Spleen (tissue), 11 donors: ENCODE measurements around the gene FAM222A. TPM values are rescaled to one million over a fixed set of nuclear protein-coding genes. Genes with fewer than 3 reads are reported as not detected.

Experiments
- DNase-seq: peaks from one replicate; pipeline ENCODE4 v3.0.0-alpha.2; 2020
- H3K27ac ChIP-seq, 8 donors: fragments of 200-600 bp; sonication (generic) in 7 of 8; 1 replicate in 4 of 8; 2 replicates in 4 of 8; pipeline versions ENCODE4 v1.5.0 to v1.8.0; 2016 to 2021; ENCODE audit warnings: inconsistent platforms in 4 of 8, mild to moderate bottlenecking in 4 of 8, moderate library complexity in 1 of 8
- H3K27me3 ChIP-seq, 7 donors: fragments of 200-600 bp; sonication (generic) in 6 of 7; replicated peaks in 1 of 7; 1 replicate in 4 of 7; 2 replicates in 3 of 7; pipeline versions ENCODE4 v1.5.0 to v1.8.0; 2016 to 2021; ENCODE audit warnings: inconsistent platforms in 3 of 7, mild to moderate bottlenecking in 1 of 7
- H3K36me3 ChIP-seq, 6 donors: fragments of 200-600 bp; sonication (generic) in 5 of 6; 1 replicate in 4 of 6; 2 replicates in 2 of 6; pipeline versions ENCODE4 v1.5.0 to v1.8.0; 2016 to 2021; ENCODE audit warnings: inconsistent platforms in 2 of 6
- H3K4me1 ChIP-seq, 6 donors: fragments of 200-600 bp; sonication (generic) in 5 of 6; 1 replicate in 3 of 6; 2 replicates in 3 of 6; pipeline versions ENCODE4 v1.5.0 to v1.8.0; 2016 to 2021; ENCODE audit warnings: inconsistent platforms in 3 of 6
- H3K4me3 ChIP-seq, 8 donors: fragments of 200-600 bp; sonication (generic) in 7 of 8; 1 replicate in 4 of 8; 2 replicates in 4 of 8; pipeline versions ENCODE4 v1.5.0 to v1.8.0; 2016 to 2021; ENCODE audit warnings: inconsistent platforms in 4 of 8, mild to moderate bottlenecking in 4 of 8, moderate library complexity in 2 of 8
- H3K9me3 ChIP-seq, 8 donors: fragments of 200-600 bp; sonication (generic) in 7 of 8; 1 replicate in 4 of 8; 2 replicates in 4 of 8; pipeline versions ENCODE4 v1.5.0 to v1.8.0; 2016 to 2021; ENCODE audit warnings: inconsistent platforms in 4 of 8
- CTCF ChIP-seq, 11 experiments: fragments of 200-600 bp in 7 of 11; fragments of 450-650 bp in 4 of 11; sonication (generic) in 4 of 11; IDR thresholded peaks in 8 of 11; conservative IDR thresholded peaks in 3 of 11; 1 replicate in 7 of 11; 2 replicates in 4 of 11; pipeline versions ENCODE4 v1.4.0 to v1.8.0; 2016 to 2021; ENCODE audit warnings: antibody characterized with exemption in 11 of 11, inconsistent platforms in 4 of 11, mild to moderate bottlenecking in 1 of 11
- POLR2A ChIP-seq, 3 donors: fragments of 450-650 bp; IDR thresholded peaks; one replicate each; pipeline ENCODE4 v1.5.1; 2017; ENCODE audit warnings: antibody characterized with exemption in 3 of 3, mild to moderate bottlenecking in 1 of 3
- POLR2AphosphoS5 ChIP-seq, 3 donors: sonication (generic); formaldehyde crosslinking; IDR thresholded peaks; one replicate each; pipeline ENCODE4 v1.5.1; 2017; ENCODE audit warnings: antibody characterized with exemption in 3 of 3
- WGBS, 5 donors: extraction: QIAGEN DNeasy Blood & Tissue Kit in 3 of 5; methylation state at CpG; one replicate each; pipeline versions ENCODE4 v1.1.5 to v1.1.7; 2013 to 2018; 5-methylcytosine and 5-hydroxymethylcytosine counted together
- intact Hi-C: fragments of 100-400 bp; cut with DNase I; formaldehyde crosslinking; loops from one replicate; pipeline ENCODE4 v1.15.0; 2023; ENCODE audit warnings: low total_unique reads
- polyA plus RNA-seq, 3 donors: library from polyadenylated mRNA; stranded (reverse); fragments of 200-250 nt; gene quantifications; one replicate each; pipeline ENCODE4 v1.2.1, GENCODE V29; 2013
- total RNA-seq, 7 donors: library from RNA; depleted of rRNA in 3 of 7; stranded (reverse); fragments of >200 nt in 3 of 7; fragmentation: NEBNext Ultra II Directional in 4 of 7; extraction: Animal tissue kit (Norgen Biotek cat#: 25700) in 4 of 7; gene quantifications; one replicate each; pipeline versions ENCODE4 v1.1.0 to v1.2.1, GENCODE V29; 2016 to 2021
- donor health status: healthy with polysubstance abuse.
- donor health status: DM: no; HTN: no; CAD: no; lungs with moderate emphysema.
- donor health status: DM: no; HTN: no; CAD: no.
- donor health status: Bipolar disorder and iron deficiency.
- donor health status: healthy.
- donor health status: DM: no; HTN: no; CAD: no.
- donor health status: DM: yes; HTN: yes; CAD: no.

FAM222A gene
- total and polyA plus RNA-seq, 10 donors: 1.3 to 30.7 (median 16.8) TPM

DNA sequence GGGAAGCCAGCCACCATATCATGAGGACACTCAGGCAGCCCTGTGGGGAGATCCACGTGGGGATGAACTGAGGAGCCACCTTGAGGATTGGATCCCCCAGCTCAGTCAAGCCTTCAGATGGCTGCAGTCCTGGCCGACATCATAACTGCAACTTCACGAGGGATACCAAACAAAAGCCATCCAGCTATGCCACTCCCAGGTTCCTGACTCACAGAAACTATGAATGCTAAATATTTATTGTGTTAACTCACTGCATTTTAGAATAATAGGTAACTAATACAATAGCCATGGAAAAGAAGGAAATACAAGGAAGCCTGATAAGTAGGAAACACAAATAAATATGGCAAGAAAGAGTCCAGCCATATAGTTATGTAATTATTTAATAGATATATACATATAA is 42.1 kb upstream of the FAM222A start:
- 65 to 77% (median 70%) methylated on average over 3 of the region's 3 CpGs for WGBS, 5 donors
- intact Hi-C loops: no loop called here
- Histone ChIP-seq H3K9me3 (peaks cover 0 to 10% (median 0%) of the 10 kb centered on the region in 8 donors), H3K27me3 (peaks cover 0 to 57% (median 0%) of the 10 kb centered on the region in 7 donors), H3K4me3 (no peak overlapping the region), H3K36me3 (no peaks in the 10 kb centered on the region), H3K4me1 (no peaks in the 10 kb centered on the region), H3K27ac (no peak overlapping the region)
- no peak for TF ChIP-seq POLR2AphosphoS5 (IDR thresholded peaks at IDR 0.05)
- TF ChIP-seq CTCF (IDR thresholded peaks at IDR 0.05 in 8 of 11, conservative IDR thresholded peaks at IDR 0.05 in 3 of 11): no peak
- TF ChIP-seq POLR2A (IDR thresholded peaks at IDR 0.05): no peak
- DNase-seq: peak; percentile 20

DNA sequence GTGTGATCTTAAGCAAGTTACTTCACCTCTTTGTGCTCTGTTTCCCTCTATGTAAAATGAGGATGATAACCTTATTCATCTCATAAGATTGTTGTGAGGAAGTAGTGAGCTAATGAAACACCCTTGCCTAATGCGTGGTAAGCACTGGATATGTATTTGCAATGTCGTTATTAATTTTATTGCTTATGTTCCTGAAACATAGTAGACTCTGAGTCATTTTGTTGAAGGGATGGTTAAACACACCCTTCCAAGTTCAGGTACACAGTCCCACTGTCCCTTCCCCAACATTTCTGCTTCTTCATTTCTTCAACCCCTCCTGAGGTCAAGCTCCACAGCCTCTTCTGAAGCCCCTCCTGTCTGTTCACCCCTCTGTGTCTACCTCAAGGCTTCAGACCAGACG is 40.2 kb upstream of the FAM222A start:
- H3K4me3 ChIP-seq: no peak overlapping the region
- intact Hi-C loops: no loop called here
- no peaks in the 10 kb centered on the region for H3K36me3 ChIP-seq
- H3K4me1 ChIP-seq: no peaks in the 10 kb centered on the region
- no peak overlapping the region for H3K27ac ChIP-seq
- peaks cover 0 to 10% (median 0%) of the 10 kb centered on the region in 8 donors for H3K9me3 ChIP-seq
- 68 to 93% (median 87%) methylated on average over 3 of the region's 3 CpGs for WGBS, 5 donors
- peaks cover 0 to 56% (median 0%) of the 10 kb centered on the region in 7 donors for H3K27me3 ChIP-seq
- no peak for DNase-seq
- TF ChIP-seq CTCF (IDR thresholded peaks at IDR 0.05 in 8 of 11, conservative IDR thresholded peaks at IDR 0.05 in 3 of 11) (no peak), POLR2AphosphoS5 (IDR thresholded peaks at IDR 0.05) (no peak), POLR2A (IDR thresholded peaks at IDR 0.05) (no peak)

GRCh38 chr12:109673884-109674283 is 39.7 kb upstream of the FAM222A start:
- intact Hi-C loops: no loop called here
- no peak for TF ChIP-seq POLR2AphosphoS5 (IDR thresholded peaks at IDR 0.05)

GRCh38 chr12:109675411-109675810 is 38.2 kb upstream of the FAM222A start:
- no peak overlapping the region for H3K27ac ChIP-seq
- H3K9me3 ChIP-seq: peaks cover 0 to 10% (median 0%) of the 10 kb centered on the region in 8 donors
- DNase-seq: peak; percentile 65
- intact Hi-C loops: no loop called here
- TF ChIP-seq POLR2AphosphoS5 (IDR thresholded peaks at IDR 0.05) (no peak), POLR2A (IDR thresholded peaks at IDR 0.05) (no peak), CTCF (IDR thresholded peaks at IDR 0.05 in 8 of 11, conservative IDR thresholded peaks at IDR 0.05 in 3 of 11) (no peak)
- no peak overlapping the region for H3K4me3 ChIP-seq
- peaks cover 0 to 50% (median 0%) of the 10 kb centered on the region in 7 donors for H3K27me3 ChIP-seq
- WGBS, 5 donors: 71 to 79% (median 72%) methylated on average over 6 of the region's 6 CpGs
- H3K4me1 ChIP-seq: no peaks in the 10 kb centered on the region
- no peaks in the 10 kb centered on the region for H3K36me3 ChIP-seq

More at GRCh38 chr12:109673884-109674283, 39.7 kb upstream of the FAM222A start:
- Histone ChIP-seq H3K4me1 (no peaks in the 10 kb centered on the region), H3K4me3 (no peak overlapping the region), H3K27ac (no peak overlapping the region), H3K27me3 (peaks cover 0 to 56% (median 0%) of the 10 kb centered on the region in 7 donors), H3K9me3 (peaks cover 0 to 10% (median 0%) of the 10 kb centered on the region in 8 donors), H3K36me3 (no peaks in the 10 kb centered on the region)
- 75 to 96% (median 86%) methylated on average over 2 of the region's 2 CpGs for WGBS, 5 donors
- peak; percentile 22 for DNase-seq
